Body of pancreas (tissue), 4 donors: ENCODE results near the gene NEGR1. TPM values are rescaled to one million over a fixed set of nuclear protein-coding genes. Genes with fewer than 3 reads are reported as not detected.

Source experiments
- ATAC-seq: fragments of 150-250 bp; one replicate; pipeline ENCODE4 v1.9.1; 2016
- DNase-seq, 4 donors: peaks; one replicate each; pipeline ENCODE4 v3.0.0-alpha.2; 2019
- H3K27ac ChIP-seq, 4 donors: fragments of 200-600 bp; sonication (generic); 1 replicate in 3 of 4; 2 replicates in 1 of 4; pipeline versions ENCODE4 v1.5.1 to v1.6.1; 2016 to 2019; ENCODE audit warnings: mild to moderate bottlenecking in 1 of 4, mixed read lengths in 1 of 4, moderate library complexity in 1 of 4
- H3K27me3 ChIP-seq, 2 donors: fragments of 200-600 bp; sonication (generic); one replicate each; pipeline ENCODE4 v1.6.0; 2016; ENCODE audit warnings: mild to moderate bottlenecking in 1 of 2
- H3K36me3 ChIP-seq, 2 donors: fragments of 200-600 bp; sonication (generic); replicated peaks in 1 of 2; 2 replicates each; pipeline ENCODE4 v1.5.1; 2016; ENCODE audit warnings: low read depth in 2 of 2; ENCODE audit not compliant: insufficient read depth in 1 of 2
- H3K4me1 ChIP-seq: fragments of 200-600 bp; sonication (generic); one replicate; pipeline ENCODE4 v1.6.0; 2016
- H3K4me3 ChIP-seq, 2 donors: fragments of 200-600 bp; sonication (generic); 1 replicate in 1 of 2; 2 replicates in 1 of 2; pipeline ENCODE4 v1.5.1; 2016 to 2019
- H3K9me3 ChIP-seq, 3 donors: fragments of 200-600 bp; sonication (generic); 1 replicate in 2 of 3; 2 replicates in 1 of 3; pipeline ENCODE4 v1.5.1; 2016
- POLR2A ChIP-seq, 3 donors: fragments of 450-650 bp; IDR thresholded peaks; one replicate each; pipeline ENCODE4 v1.6.1; 2016; ENCODE audit warnings: antibody characterized with exemption in 3 of 3, mild to moderate bottlenecking in 2 of 3
- WGBS, 2 donors: methylation state at CpG; one replicate each; pipeline ENCODE4 v1.1.5; 2017; 5-methylcytosine and 5-hydroxymethylcytosine counted together
- intact Hi-C: fragments of 100-400 bp; cut with DNase I; formaldehyde crosslinking; loops from one replicate; pipeline ENCODE4 v1.15.1; 2023
- total RNA-seq, 2 donors: library from RNA; depleted of rRNA; stranded (reverse); fragments of >200 nt; gene quantifications; one replicate each; pipeline ENCODE4 v1.1.0, GENCODE V29; 2016
- TF ChIP-seq, protein P1 (sequence below), 7 experiments: fragments of 450-650 bp in 4 of 7; fragments of 200-600 bp in 3 of 7; sonication (generic) in 3 of 7; IDR thresholded peaks; one replicate each; pipeline ENCODE4 v1.5.1; 2016 to 2019; ENCODE audit warnings: antibody characterized with exemption in 7 of 7

The NEGR1 gene
- total RNA-seq, 2 donors from 2014 or later: 6.3 to 9.6 TPM

DNA sequence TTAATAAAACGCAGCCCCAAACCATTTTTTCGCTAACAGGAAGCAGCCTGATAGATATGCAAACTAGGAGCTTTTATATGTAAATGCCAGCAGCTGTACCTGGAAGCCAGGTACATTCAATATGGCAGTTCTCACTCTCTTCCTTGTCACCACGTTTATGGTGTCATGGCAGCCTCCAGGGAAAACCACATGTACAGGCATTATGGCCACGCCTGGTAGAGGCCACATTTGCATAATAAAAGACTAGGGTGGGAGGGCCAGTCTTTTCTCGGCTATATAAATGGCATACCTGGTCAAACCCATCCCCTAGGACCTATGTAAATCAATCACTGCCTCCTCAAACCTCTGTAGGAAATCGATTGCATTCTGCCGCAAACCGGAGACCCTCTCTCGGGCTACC is 247.5 kb downstream of the NEGR1 start:
- Histone ChIP-seq H3K27me3 (no peaks in the 10 kb centered on the region), H3K9me3 (no peaks in the 10 kb centered on the region), H3K27ac (no peak overlapping the region), H3K4me3 (no peak overlapping the region), H3K36me3 (no peaks in the 10 kb centered on the region), H3K4me1 (peaks cover 4% of the 10 kb centered on the region)
- WGBS, 2 donors: 92% methylated on average over 9 of the region's 9 CpGs
- ATAC-seq (no peak), DNase-seq (no peak)
- TF ChIP-seq, protein P1, sequence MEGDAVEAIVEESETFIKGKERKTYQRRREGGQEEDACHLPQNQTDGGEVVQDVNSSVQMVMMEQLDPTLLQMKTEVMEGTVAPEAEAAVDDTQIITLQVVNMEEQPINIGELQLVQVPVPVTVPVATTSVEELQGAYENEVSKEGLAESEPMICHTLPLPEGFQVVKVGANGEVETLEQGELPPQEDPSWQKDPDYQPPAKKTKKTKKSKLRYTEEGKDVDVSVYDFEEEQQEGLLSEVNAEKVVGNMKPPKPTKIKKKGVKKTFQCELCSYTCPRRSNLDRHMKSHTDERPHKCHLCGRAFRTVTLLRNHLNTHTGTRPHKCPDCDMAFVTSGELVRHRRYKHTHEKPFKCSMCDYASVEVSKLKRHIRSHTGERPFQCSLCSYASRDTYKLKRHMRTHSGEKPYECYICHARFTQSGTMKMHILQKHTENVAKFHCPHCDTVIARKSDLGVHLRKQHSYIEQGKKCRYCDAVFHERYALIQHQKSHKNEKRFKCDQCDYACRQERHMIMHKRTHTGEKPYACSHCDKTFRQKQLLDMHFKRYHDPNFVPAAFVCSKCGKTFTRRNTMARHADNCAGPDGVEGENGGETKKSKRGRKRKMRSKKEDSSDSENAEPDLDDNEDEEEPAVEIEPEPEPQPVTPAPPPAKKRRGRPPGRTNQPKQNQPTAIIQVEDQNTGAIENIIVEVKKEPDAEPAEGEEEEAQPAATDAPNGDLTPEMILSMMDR (IDR thresholded peaks at IDR 0.05): no peak
- no peak for TF ChIP-seq POLR2A (IDR thresholded peaks at IDR 0.05)
- intact Hi-C loops: loop anchor here (10.0 kb wide), 1 partner anchor 450 kb away; no protein-coding TSS in a partner anchor

DNA sequence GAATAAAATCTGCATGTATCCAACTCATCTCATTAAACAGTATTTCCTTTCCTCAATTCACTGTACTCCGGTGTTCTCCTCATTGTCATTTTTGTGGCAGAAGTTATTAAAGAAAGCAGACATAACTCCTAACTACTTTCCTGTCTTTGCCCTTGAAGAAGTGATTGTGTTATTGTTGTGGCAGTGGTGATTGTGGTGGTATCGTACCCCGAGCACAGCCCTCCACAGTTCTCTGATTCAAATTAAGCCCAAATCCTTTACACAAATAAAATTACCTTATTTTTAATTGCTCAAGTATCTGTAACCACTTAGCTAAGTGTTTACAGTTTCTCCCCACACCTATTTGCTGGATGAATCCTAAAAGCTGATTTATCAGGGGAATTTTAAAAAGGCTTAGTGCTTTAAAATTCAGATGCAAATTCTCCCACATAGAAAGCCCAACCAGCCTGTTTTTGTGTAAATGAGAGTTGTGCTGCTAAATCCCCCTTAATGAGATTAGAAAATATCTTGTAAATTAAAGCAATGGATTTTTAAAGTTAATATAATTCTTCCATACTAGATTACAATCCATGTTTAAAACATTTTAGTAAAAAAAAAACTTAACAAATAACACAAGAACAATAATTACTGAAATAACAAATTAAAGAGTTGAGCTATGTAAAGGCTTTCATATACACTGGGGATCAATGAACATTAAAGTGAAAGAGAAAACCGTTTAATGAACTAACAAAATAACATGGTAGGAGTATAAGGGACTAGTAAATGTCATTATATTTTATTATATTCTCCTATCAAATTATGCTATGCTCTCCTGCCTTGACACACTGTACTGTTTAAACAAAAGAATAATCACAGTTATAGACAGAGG is 259.0 kb downstream of the NEGR1 start:
- H3K9me3 ChIP-seq: no peaks in the 10 kb centered on the region
- intact Hi-C loops: no loop called here
- H3K36me3 ChIP-seq: no peaks in the 10 kb centered on the region
- no peaks in the 10 kb centered on the region for H3K4me1 ChIP-seq
- no peak overlapping the region for H3K27ac ChIP-seq
- 47 to 52% methylated on average over 4 of the region's 4 CpGs for WGBS, 2 donors
- ATAC-seq (no peak), DNase-seq (no peak)
- TF ChIP-seq, protein P1 (IDR thresholded peaks at IDR 0.05): no peak
- TF ChIP-seq POLR2A (IDR thresholded peaks at IDR 0.05): no peak
- H3K27me3 ChIP-seq: no peaks in the 10 kb centered on the region
- no peak overlapping the region for H3K4me3 ChIP-seq

DNA sequence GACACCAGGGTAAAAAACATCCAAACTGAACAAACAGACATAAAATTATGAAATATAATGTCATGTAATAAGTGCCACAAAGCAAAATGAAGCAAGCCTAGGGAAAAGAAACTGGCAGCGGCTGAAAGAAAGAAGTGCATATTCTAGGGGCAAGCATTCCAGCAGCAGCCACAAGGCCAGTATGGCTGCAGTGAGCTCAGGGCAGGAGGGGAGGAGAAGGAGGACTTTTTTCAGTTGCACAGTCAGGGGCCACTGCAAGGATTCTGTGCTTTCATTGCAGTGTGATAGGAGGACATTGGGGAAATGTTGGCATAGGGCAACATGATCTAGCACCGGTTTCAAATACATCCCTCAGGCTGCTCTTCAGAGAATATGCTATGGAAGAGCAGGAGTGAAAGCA is 263.8 kb downstream of the NEGR1 start:
- Histone ChIP-seq H3K4me1 (no peaks in the 10 kb centered on the region), H3K27ac (no peak overlapping the region), H3K36me3 (no peaks in the 10 kb centered on the region), H3K4me3 (no peak overlapping the region), H3K27me3 (no peaks in the 10 kb centered on the region), H3K9me3 (no peaks in the 10 kb centered on the region)
- WGBS, 2 donors: 92 to 100% methylated on average over 2 of the region's 2 CpGs
- DNase-seq (no peak), ATAC-seq (no peak)
- intact Hi-C loops: no loop called here
- TF ChIP-seq, protein P1 (IDR thresholded peaks at IDR 0.05): no peak
- no peak for TF ChIP-seq POLR2A (IDR thresholded peaks at IDR 0.05)

DNA sequence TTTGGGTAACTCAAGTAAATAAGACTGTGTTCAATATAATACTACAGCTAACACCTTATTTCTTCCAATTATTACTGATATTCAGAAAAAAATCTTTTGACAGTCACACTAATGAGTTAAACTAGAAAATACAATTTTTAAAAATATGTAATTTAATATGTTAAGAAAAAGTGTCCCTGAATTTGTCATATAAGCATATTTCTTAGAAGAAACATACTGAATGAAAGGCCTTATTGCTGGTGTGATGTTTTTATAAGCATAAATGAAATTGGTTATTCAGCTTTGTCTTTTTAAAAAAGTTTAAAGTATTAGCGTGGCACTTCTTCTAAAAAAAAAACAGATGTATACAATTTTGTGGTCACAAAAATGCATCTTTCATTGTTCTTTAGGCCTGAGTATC is 267.3 kb downstream of the NEGR1 start:
- Histone ChIP-seq H3K27me3 (no peaks in the 10 kb centered on the region), H3K27ac (no peak overlapping the region), H3K9me3 (no peaks in the 10 kb centered on the region), H3K4me1 (no peaks in the 10 kb centered on the region), H3K36me3 (no peaks in the 10 kb centered on the region), H3K4me3 (no peak overlapping the region)
- intact Hi-C loops: no loop called here
- WGBS, 2 donors: 85 to 87% methylated on average over 1 of the region's 1 CpG
- no peak for TF ChIP-seq POLR2A (IDR thresholded peaks at IDR 0.05)
- TF ChIP-seq, protein P1 (IDR thresholded peaks at IDR 0.05): no peak
- ATAC-seq (no peak), DNase-seq (no peak)

DNA sequence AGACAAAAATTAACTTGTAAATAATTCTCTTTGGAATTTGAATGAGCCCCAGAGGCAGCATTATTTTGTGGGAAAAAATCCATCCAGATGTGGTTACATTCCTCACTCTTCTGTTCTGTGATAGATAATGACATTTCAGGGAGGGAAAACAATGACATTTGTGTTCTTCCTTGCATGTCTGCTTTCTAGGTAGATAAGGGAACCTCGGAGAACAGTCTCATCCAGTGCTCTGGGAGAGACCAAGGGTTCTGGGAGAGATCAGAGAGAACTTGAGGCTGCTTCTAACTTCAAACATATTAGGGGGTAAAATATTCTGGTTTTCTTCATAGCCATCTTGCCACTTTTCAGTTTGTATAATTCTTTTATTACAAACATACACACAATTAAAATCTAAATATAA is 269.2 kb downstream of the NEGR1 start:
- Histone ChIP-seq H3K27me3 (no peaks in the 10 kb centered on the region), H3K9me3 (no peaks in the 10 kb centered on the region), H3K4me3 (no peak overlapping the region), H3K4me1 (no peaks in the 10 kb centered on the region), H3K27ac (no peak overlapping the region), H3K36me3 (no peaks in the 10 kb centered on the region)
- no peak for TF ChIP-seq POLR2A (IDR thresholded peaks at IDR 0.05)
- TF ChIP-seq, protein P1 (IDR thresholded peaks at IDR 0.05): no peak
- intact Hi-C loops: no loop called here
- 21 to 28% methylated on average over 1 of the region's 1 CpG for WGBS, 2 donors
- DNase-seq (no peak), ATAC-seq (no peak)
